Body of pancreas (tissue), 4 donors: ENCODE measurements around the gene INPP5D. TPM values are rescaled to one million over a fixed set of nuclear protein-coding genes. Genes with fewer than 3 reads are reported as not detected.
A peak's percentile ranks its signal among the peaks of the same experiment; 100 is the strongest.
"Not testable (repeated sequence)": the region's sequence is repeated elsewhere in the genome, so short reads cannot be mapped to it uniquely, and the experiment has no call there.

Experiments used
- ATAC-seq: fragments of 150-250 bp; one replicate; pipeline ENCODE4 v1.9.1; 2016
- DNase-seq, 4 donors: peaks; one replicate each; pipeline ENCODE4 v3.0.0-alpha.2; 2019
- H3K27ac ChIP-seq, 4 donors: fragments of 200-600 bp; sonication (generic); 1 replicate in 3 of 4; 2 replicates in 1 of 4; pipeline versions ENCODE4 v1.5.1 to v1.6.1; 2016 to 2019; ENCODE audit warnings: mild to moderate bottlenecking in 1 of 4, mixed read lengths in 1 of 4, moderate library complexity in 1 of 4
- H3K27me3 ChIP-seq, 2 donors: fragments of 200-600 bp; sonication (generic); one replicate each; pipeline ENCODE4 v1.6.0; 2016; ENCODE audit warnings: mild to moderate bottlenecking in 1 of 2
- H3K36me3 ChIP-seq, 2 donors: fragments of 200-600 bp; sonication (generic); replicated peaks in 1 of 2; 2 replicates each; pipeline ENCODE4 v1.5.1; 2016; ENCODE audit warnings: low read depth in 2 of 2; ENCODE audit not compliant: insufficient read depth in 1 of 2
- H3K4me1 ChIP-seq: fragments of 200-600 bp; sonication (generic); one replicate; pipeline ENCODE4 v1.6.0; 2016
- H3K4me3 ChIP-seq, 2 donors: fragments of 200-600 bp; sonication (generic); 1 replicate in 1 of 2; 2 replicates in 1 of 2; pipeline ENCODE4 v1.5.1; 2016 to 2019
- H3K9me3 ChIP-seq, 3 donors: fragments of 200-600 bp; sonication (generic); 1 replicate in 2 of 3; 2 replicates in 1 of 3; pipeline ENCODE4 v1.5.1; 2016
- POLR2A ChIP-seq, 3 donors: fragments of 450-650 bp; IDR thresholded peaks; one replicate each; pipeline ENCODE4 v1.6.1; 2016; ENCODE audit warnings: antibody characterized with exemption in 3 of 3, mild to moderate bottlenecking in 2 of 3
- WGBS, 2 donors: methylation state at CpG; one replicate each; pipeline ENCODE4 v1.1.5; 2017; 5-methylcytosine and 5-hydroxymethylcytosine counted together
- intact Hi-C: fragments of 100-400 bp; cut with DNase I; formaldehyde crosslinking; loops from one replicate; pipeline ENCODE4 v1.15.1; 2023
- total RNA-seq, 2 donors: library from RNA; depleted of rRNA; stranded (reverse); fragments of >200 nt; gene quantifications; one replicate each; pipeline ENCODE4 v1.1.0, GENCODE V29; 2016
- TF ChIP-seq, protein P1 (sequence below), 7 experiments: fragments of 450-650 bp in 4 of 7; fragments of 200-600 bp in 3 of 7; sonication (generic) in 3 of 7; IDR thresholded peaks; one replicate each; pipeline ENCODE4 v1.5.1; 2016 to 2019; ENCODE audit warnings: antibody characterized with exemption in 7 of 7

INPP5D gene
- total RNA-seq, 2 donors from 2014 or later = 0.99 to 8.8 TPM

DNA sequence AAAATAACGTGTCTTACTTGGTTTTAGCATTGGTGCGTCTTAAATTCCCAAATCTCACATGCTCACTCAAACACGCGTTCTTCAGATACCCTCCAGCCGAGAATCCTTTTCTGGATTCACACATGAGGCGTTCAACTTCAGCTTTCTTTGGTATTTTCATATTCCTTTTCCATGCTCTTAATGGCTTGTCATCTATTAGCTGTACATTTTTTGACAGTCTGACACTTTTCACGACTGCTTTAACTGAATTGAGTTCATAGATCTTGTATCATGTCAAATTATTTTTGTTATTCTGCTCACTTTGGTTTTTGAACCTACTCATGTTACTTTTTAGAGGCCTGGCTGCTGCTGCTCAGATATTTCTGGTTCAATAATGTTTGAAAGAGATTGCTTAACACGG, 59.0 kb downstream of the INPP5D start:
- intact Hi-C loops = no loop called here
- no peak overlapping the region for H3K4me3 ChIP-seq
- WGBS, 2 donors = 29 to 32% methylated on average over 8 of the region's 8 CpGs
- H3K4me1 ChIP-seq = peaks cover 40% of the 10 kb centered on the region
- ATAC-seq = no peak
- no peaks in the 10 kb centered on the region for H3K27me3 ChIP-seq
- H3K36me3 ChIP-seq = no peaks in the 10 kb centered on the region
- H3K27ac ChIP-seq = peak overlapping the region; percentile 50 to 80 (median 57)
- H3K9me3 ChIP-seq = no peaks in the 10 kb centered on the region
- DNase-seq = no peak
- TF ChIP-seq, protein P1, sequence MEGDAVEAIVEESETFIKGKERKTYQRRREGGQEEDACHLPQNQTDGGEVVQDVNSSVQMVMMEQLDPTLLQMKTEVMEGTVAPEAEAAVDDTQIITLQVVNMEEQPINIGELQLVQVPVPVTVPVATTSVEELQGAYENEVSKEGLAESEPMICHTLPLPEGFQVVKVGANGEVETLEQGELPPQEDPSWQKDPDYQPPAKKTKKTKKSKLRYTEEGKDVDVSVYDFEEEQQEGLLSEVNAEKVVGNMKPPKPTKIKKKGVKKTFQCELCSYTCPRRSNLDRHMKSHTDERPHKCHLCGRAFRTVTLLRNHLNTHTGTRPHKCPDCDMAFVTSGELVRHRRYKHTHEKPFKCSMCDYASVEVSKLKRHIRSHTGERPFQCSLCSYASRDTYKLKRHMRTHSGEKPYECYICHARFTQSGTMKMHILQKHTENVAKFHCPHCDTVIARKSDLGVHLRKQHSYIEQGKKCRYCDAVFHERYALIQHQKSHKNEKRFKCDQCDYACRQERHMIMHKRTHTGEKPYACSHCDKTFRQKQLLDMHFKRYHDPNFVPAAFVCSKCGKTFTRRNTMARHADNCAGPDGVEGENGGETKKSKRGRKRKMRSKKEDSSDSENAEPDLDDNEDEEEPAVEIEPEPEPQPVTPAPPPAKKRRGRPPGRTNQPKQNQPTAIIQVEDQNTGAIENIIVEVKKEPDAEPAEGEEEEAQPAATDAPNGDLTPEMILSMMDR (IDR thresholded peaks at IDR 0.05) = no peak
- no peak for TF ChIP-seq POLR2A (IDR thresholded peaks at IDR 0.05)

DNA sequence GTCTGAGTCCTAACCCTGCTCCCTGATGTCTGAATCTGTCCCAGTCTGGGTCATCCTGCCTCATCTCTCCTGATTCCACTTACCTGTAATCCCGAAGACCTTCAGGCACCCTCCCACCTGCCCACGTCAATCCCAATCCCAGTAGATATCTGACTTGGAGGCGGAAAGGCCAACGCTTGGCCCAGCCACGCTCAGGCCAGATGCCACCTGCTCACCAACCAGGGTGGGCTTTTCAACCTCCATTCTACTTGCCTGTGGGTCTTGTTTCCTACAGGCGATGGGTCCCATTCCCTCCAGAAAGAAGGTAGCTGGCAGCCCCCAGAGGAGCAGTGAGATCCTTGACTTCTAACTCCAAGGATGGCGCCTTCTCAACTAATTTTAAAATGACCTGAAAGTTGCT, 59.7 kb downstream of the INPP5D start:
- ATAC-seq (no peak), DNase-seq (no peak)
- Histone ChIP-seq H3K4me1 (peaks cover 40% of the 10 kb centered on the region), H3K27ac (peak overlapping the region; percentile 50 to 80 (median 57)), H3K9me3 (no peaks in the 10 kb centered on the region), H3K36me3 (no peaks in the 10 kb centered on the region), H3K27me3 (no peaks in the 10 kb centered on the region), H3K4me3 (no peak overlapping the region)
- 68 to 71% methylated on average over 4 to 7 of the region's 7 CpGs for WGBS, 2 donors
- TF ChIP-seq, protein P1 (IDR thresholded peaks at IDR 0.05) = no peak
- TF ChIP-seq POLR2A (IDR thresholded peaks at IDR 0.05) = no peak
- intact Hi-C loops = no loop called here

DNA sequence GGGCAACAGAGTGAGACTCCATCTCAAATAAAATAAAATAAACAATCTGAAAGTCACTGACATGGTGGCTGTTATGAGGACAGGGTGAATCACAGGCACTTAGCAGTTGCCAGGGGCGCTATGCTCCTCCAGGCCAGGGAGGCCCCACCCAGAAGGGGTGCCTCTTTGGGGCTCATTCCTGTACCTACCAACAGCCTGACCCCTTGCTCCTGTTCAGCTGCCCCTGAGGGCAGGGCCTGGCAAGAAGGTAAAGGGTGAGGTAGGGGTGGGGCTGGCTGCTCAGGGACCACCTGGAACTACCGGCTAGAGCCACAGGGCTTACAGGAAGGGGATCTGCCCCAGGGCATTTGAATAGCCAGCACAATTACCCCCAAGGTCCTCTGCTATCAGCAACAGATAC, 60.3 kb downstream of the INPP5D start:
- no peak for TF ChIP-seq POLR2A (IDR thresholded peaks at IDR 0.05)
- TF ChIP-seq, protein P1 (IDR thresholded peaks at IDR 0.05) = no peak
- DNase-seq = no peak
- 57 to 87% methylated on average over 1 to 2 of the region's 2 CpGs for WGBS, 2 donors
- H3K4me1 ChIP-seq = peaks cover 40% of the 10 kb centered on the region
- no peak overlapping the region for H3K4me3 ChIP-seq
- H3K27me3 ChIP-seq = no peaks in the 10 kb centered on the region
- H3K36me3 ChIP-seq = no peaks in the 10 kb centered on the region
- intact Hi-C loops = no loop called here
- no peaks in the 10 kb centered on the region for H3K9me3 ChIP-seq
- peak overlapping the region in 1 of 4 donors; percentile 80 for H3K27ac ChIP-seq
- no peak for ATAC-seq

DNA sequence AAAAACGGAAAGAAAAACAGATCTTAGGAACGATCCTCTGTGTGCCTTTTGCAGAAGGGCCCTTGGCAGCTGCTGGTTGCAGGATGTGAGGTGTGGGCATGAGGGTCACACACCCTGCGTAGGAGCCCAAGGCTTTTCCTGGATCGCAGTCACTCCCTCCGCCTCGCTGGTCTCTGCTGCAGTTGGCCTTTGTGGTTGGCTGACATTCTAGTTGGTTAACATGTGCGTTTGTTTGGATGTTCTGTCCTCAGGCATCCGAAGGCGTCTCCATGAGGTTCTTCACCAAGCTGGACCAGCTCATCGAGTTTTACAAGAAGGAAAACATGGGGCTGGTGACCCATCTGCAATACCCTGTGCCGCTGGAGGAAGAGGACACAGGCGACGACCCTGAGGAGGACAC, 61.7 kb downstream of the INPP5D start:
- H3K4me1 ChIP-seq = peaks cover 40% of the 10 kb centered on the region
- intact Hi-C loops = no loop called here
- no peak overlapping the region for H3K4me3 ChIP-seq
- no peak for ATAC-seq
- H3K27ac ChIP-seq = no peak overlapping the region
- no peaks in the 10 kb centered on the region for H3K27me3 ChIP-seq
- TF ChIP-seq, protein P1 (IDR thresholded peaks at IDR 0.05) = no peak
- no peak for TF ChIP-seq POLR2A (IDR thresholded peaks at IDR 0.05)
- no peak for DNase-seq
- 59 to 69% methylated on average over 13 of the region's 13 CpGs for WGBS, 2 donors
- no peaks in the 10 kb centered on the region for H3K9me3 ChIP-seq
- H3K36me3 ChIP-seq = no peaks in the 10 kb centered on the region

DNA sequence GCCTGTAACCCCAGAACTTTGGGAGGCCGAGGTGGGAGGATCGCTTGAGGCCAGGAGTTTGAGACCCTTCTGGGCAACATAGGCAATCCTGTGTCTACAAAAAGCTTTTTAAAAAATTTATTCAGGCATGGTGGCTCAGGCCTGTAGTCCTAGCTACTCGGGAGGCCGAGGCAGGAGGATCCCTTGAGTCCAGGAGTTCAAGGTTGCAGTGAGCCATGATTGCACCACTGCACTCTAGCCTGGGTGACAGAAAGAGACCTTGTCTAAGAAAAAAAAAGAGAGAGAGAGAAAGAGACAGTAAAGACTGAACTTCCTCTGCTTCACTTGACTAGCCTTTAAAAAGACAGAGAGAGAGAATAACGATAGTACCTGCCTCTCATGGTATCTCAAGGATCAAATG, 62.4 kb downstream of the INPP5D start:
- ATAC-seq (no peak), DNase-seq (no peak)
- Histone ChIP-seq H3K4me1 (peaks cover 35% of the 10 kb centered on the region), H3K4me3 (no peak overlapping the region), H3K36me3 (no peaks in the 10 kb centered on the region), H3K9me3 (no peaks in the 10 kb centered on the region), H3K27me3 (no peaks in the 10 kb centered on the region), H3K27ac (no peak overlapping the region)
- 66 to 71% methylated on average over 5 of the region's 5 CpGs for WGBS, 2 donors
- TF ChIP-seq, protein P1 (IDR thresholded peaks at IDR 0.05) = no peak
- no peak for TF ChIP-seq POLR2A (IDR thresholded peaks at IDR 0.05)
- intact Hi-C loops = no loop called here

DNA sequence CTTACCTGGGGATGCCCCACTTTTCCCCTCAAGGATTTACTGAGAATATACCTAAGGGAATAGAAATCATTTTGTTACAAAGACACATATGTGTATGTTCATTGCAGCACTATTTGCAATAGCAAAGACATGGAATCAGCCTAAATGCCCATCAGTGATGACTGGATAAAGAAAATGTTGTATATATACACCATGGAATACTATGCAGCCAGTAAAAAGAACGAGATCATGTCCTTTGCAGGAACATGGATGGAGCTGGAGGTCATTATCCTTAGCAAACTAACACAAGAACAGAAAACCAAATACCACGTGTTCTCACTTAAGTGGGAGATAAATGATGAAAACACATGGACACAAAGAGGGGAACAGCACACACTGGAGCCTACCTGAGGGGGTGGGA, 63.4 kb downstream of the INPP5D start:
- 56 to 72% methylated on average over 2 of the region's 2 CpGs for WGBS, 2 donors
- H3K4me3 ChIP-seq, DNase-seq, H3K27ac ChIP-seq, intact Hi-C loops, ATAC-seq, H3K36me3 ChIP-seq, H3K9me3 ChIP-seq, H3K27me3 ChIP-seq: not testable (repeated sequence)
- peaks cover 24% of the 10 kb centered on the region for H3K4me1 ChIP-seq
